CD4-positive, alpha-beta T cell treated with Interleukin-6 at 100 ng/mL for 8 hours (primary cell): Measurements from ENCODE around the gene PLA2G2D.
"Not testable (repeated sequence)": the region's sequence is repeated elsewhere in the genome, so short reads cannot be mapped to it uniquely, and the experiment has no call there.

Experiments used
- DNase-seq: peaks from one replicate; pipeline ENCODE4 v3.0.0-alpha.2; 2020; ENCODE audit warnings: mixed read lengths, low spot score

PLA2G2D gene

GRCh38 chr1:20142001-20142710 is 22.8 kb upstream of the PLA2G2D start:
- DNase-seq, result no peak

GRCh38 chr1:20141466-20141865 is 22.1 kb upstream of the PLA2G2D start:
- DNase-seq, result no peak

- no peak for DNase-seq
Measured at GRCh38 chr1:20141001-20141400, 21.7 kb upstream of the PLA2G2D start.

GRCh38 chr1:20139776-20140612 is 20.7 kb upstream of the PLA2G2D start:
- DNase-seq, result no peak

GRCh38 chr1:20138961-20139550 is 19.7 kb upstream of the PLA2G2D start, which contains the start of gene PLA2G2F:
Gene PLA2G2F, plus strand, starts transcription at chr1:20139323. Its CDS starts 105 bp downstream, at chr1:20139428.
- DNase-seq, result no peak

GRCh38 chr1:20138346-20138745 is 19.0 kb upstream of the PLA2G2D start:
- no peak for DNase-seq

GRCh38 chr1:20137604-20138003 is 18.3 kb upstream of the PLA2G2D start:
- no peak for DNase-seq

- no peak for DNase-seq
Measured at GRCh38 chr1:20137055-20137454, 17.7 kb upstream of the PLA2G2D start.

- no peak for DNase-seq
Measured at GRCh38 chr1:20136249-20136648, 16.9 kb upstream of the PLA2G2D start.

GRCh38 chr1:20134995-20135394 is 15.7 kb upstream of the PLA2G2D start:
- no peak for DNase-seq

GRCh38 chr1:20130518-20130917 is 11.2 kb upstream of the PLA2G2D start:
- DNase-seq, result not testable (repeated sequence)

- no peak for DNase-seq
Measured at GRCh38 chr1:20126806-20127440, 7.6 kb upstream of the PLA2G2D start.

GRCh38 chr1:20126041-20126805 is 6.9 kb upstream of the PLA2G2D start:
- no peak for DNase-seq

GRCh38 chr1:20125100-20125499 is 5.8 kb upstream of the PLA2G2D start:
- DNase-seq, result no peak

GRCh38 chr1:20124456-20125057 is 5.2 kb upstream of the PLA2G2D start:
- no peak for DNase-seq

- DNase-seq, result no peak
Measured at GRCh38 chr1:20123722-20124455, 4.6 kb upstream of the PLA2G2D start.

- no peak for DNase-seq
Measured at GRCh38 chr1:20120796-20121195, 1.5 kb upstream of the PLA2G2D start.

GRCh38 chr1:20117236-20117635 is 2.1 kb downstream of the PLA2G2D start:
- DNase-seq, result no peak

- no peak for DNase-seq
Measured at GRCh38 chr1:20115916-20116315, 3.4 kb downstream of the PLA2G2D start.

- DNase-seq, result no peak
Measured at GRCh38 chr1:20115479-20115878, 3.9 kb downstream of the PLA2G2D start.
